Measurements from ENCODE around the gene MPEG1.

DNA sequence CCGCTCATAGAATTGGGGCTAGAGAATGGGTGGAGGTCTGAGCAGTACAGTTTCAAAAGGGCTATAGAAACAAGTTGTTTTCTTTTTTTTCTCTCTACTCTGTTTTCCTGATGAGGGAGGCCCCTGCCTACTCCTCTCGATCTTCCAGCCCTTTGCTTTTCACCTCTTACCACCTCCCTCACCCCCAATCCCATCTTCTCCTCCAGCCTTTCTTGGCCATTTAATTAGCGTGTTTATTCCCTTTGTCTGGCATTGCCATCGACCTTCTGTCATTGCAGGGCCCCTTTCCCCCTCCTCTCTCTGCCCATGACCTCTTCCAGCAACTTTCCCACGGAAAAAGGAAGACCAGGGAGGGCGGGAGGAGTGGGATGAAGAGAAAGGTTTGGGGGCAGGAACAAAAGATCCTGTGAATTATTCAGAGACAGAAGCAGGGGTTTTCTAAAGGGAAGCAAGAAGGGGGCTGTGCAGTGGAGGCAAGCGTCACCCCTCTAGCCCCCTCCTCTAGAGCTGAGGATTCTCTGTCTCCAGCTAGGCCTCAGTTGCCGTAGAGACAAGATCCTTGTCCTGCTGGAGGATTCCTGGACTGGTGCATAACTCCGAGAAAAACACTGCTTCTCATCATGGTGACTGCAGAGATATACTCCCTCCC, 27.9 kb downstream of the MPEG1 start:
- no peak for TF ChIP-seq POLR2AphosphoS5 (IDR thresholded peaks at IDR 0.05)
- TF ChIP-seq, protein P1, sequence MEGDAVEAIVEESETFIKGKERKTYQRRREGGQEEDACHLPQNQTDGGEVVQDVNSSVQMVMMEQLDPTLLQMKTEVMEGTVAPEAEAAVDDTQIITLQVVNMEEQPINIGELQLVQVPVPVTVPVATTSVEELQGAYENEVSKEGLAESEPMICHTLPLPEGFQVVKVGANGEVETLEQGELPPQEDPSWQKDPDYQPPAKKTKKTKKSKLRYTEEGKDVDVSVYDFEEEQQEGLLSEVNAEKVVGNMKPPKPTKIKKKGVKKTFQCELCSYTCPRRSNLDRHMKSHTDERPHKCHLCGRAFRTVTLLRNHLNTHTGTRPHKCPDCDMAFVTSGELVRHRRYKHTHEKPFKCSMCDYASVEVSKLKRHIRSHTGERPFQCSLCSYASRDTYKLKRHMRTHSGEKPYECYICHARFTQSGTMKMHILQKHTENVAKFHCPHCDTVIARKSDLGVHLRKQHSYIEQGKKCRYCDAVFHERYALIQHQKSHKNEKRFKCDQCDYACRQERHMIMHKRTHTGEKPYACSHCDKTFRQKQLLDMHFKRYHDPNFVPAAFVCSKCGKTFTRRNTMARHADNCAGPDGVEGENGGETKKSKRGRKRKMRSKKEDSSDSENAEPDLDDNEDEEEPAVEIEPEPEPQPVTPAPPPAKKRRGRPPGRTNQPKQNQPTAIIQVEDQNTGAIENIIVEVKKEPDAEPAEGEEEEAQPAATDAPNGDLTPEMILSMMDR (IDR thresholded peaks at IDR 0.05), result no peak
